Activated CD4-positive, CD25-positive, alpha-beta regulatory T cell treated with anti-CD3 and anti-CD28 coated beads, Interleukin-2, amount 50 U/mL, for 72 hours (primary cell): ENCODE results near the gene RCOR2.
"Not testable (repeated sequence)": the region's sequence is repeated elsewhere in the genome, so short reads cannot be mapped to it uniquely, and the experiment has no call there.

ENCODE experiments used
- DNase-seq: peaks from one replicate; pipeline ENCODE4 v3.0.0; 2021

Gene RCOR2

GRCh38 chr11:63916837-63917691, at the start of gene RCOR2:
Gene RCOR2 (minus strand): TSS chr11:63917164. CDS start chr11:63916456, 708 bp downstream.
- peak; percentile 51 for DNase-seq

GRCh38 chr11:63966444-63966843, 49.5 kb upstream of the RCOR2 start:
- DNase-seq: no peak

GRCh38 chr11:63963895-63964294, 46.9 kb upstream of the RCOR2 start:
- not testable (repeated sequence) for DNase-seq

GRCh38 chr11:63961608-63962412, 44.8 kb upstream of the RCOR2 start:
- no peak for DNase-seq

GRCh38 chr11:63958008-63958407, 41.0 kb upstream of the RCOR2 start:
- no peak for DNase-seq

- DNase-seq: no peak
Observed at GRCh38 chr11:63952570-63952969, 35.6 kb upstream of the RCOR2 start.

GRCh38 chr11:63951779-63952536, 35.0 kb upstream of the RCOR2 start:
- no peak for DNase-seq

GRCh38 chr11:63945477-63946163, 28.7 kb upstream of the RCOR2 start:
- no peak for DNase-seq

GRCh38 chr11:63944987-63945386, 28.0 kb upstream of the RCOR2 start:
- no peak for DNase-seq

GRCh38 chr11:63942803-63943202, 25.8 kb upstream of the RCOR2 start:
- no peak for DNase-seq

- no peak for DNase-seq
Observed at GRCh38 chr11:63941901-63942300, 24.9 kb upstream of the RCOR2 start.

- no peak for DNase-seq
Observed at GRCh38 chr11:63940786-63941185, 23.8 kb upstream of the RCOR2 start.

- no peak for DNase-seq
Observed at GRCh38 chr11:63939397-63939891, 22.5 kb upstream of the RCOR2 start.

- DNase-seq: peak; percentile 90
Observed at GRCh38 chr11:63938479-63939396, 21.8 kb upstream of the RCOR2 start, which contains the start of gene NAA40. Gene NAA40 (plus strand): TSS chr11:63939002. CDS start chr11:63939097, 95 bp downstream.

- DNase-seq: no peak
Observed at GRCh38 chr11:63937713-63938478, 20.9 kb upstream of the RCOR2 start.

- no peak for DNase-seq
Observed at GRCh38 chr11:63933459-63933858, 16.5 kb upstream of the RCOR2 start.

- no peak for DNase-seq
Observed at GRCh38 chr11:63931876-63932275, 14.9 kb upstream of the RCOR2 start.

- DNase-seq: no peak
Observed at GRCh38 chr11:63931045-63931444, 14.1 kb upstream of the RCOR2 start.

GRCh38 chr11:63929616-63930015, 12.7 kb upstream of the RCOR2 start:
- DNase-seq: no peak

- DNase-seq: no peak
Observed at GRCh38 chr11:63923319-63923718, 6.4 kb upstream of the RCOR2 start.
